HG02884 (cell line): ENCODE results near the gene HSPA12A.

ENCODE experiments used
- ATAC-seq: cut with Tn5 transposase; IDR thresholded peaks from one replicate; pipeline ENCODE4 v1.9.1; 2021; ENCODE audit warnings: mild to moderate bottlenecking, moderate library complexity; ENCODE audit not compliant: unreplicated experiment

Gene HSPA12A

DNA sequence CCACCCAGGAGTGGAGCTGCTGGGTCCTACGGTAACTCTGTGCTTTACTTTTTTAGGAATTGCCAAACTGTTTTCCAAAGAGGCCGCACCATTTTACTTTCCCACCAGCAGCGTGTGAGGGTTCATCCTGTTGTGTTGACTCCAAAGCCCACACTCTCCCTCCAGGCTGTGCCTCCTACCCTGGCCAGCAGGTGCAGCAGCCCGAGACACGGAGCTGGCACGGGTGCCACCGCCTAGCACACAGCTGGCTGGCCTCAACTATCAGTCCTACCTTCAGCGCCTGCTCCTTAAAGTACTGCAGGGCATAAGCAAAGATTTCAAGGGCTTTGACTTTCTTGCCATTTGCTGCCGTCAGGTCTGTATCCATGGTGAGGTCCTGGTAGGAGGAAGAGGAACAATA, 44.0 kb downstream of the HSPA12A start:
- no peak for ATAC-seq

DNA sequence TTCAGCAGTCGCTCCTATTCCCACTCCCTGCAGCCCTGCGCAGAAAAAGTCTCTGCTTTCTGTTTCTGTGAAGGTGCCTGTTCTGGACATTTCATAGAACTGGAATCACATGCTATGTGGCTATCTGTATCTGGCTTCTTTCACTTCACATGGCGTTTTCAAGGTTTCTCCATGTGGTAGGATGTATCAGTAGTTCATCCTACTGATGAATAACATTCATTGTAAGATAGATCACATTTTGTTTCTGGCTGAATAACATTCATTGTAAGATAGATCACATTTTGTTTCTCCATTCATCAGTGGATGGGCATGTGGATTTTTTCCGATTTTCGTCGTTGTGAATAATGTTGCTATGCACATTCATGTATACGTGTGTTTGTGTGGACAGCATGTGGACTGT, 44.5 kb downstream of the HSPA12A start:
- ATAC-seq, result no peak

DNA sequence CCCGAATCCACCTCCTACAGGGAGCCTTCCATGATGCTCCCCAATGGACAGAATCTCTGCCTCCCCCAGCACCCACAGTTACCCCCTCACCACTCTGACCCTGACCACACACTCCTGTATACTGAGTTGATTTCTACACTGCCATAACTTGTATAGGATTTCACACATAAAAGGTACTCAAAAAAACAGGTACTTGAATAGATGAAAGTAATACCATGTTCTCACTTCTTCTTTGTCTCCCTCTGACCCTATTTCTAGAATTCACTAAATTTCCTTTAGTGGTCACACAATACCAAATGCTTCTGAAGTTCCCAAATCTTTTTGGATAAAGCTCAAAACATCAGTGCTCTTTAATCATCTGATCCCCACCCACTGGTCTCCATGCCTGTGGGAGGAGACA, 45.4 kb downstream of the HSPA12A start:
- peak; percentile 88 for ATAC-seq

DNA sequence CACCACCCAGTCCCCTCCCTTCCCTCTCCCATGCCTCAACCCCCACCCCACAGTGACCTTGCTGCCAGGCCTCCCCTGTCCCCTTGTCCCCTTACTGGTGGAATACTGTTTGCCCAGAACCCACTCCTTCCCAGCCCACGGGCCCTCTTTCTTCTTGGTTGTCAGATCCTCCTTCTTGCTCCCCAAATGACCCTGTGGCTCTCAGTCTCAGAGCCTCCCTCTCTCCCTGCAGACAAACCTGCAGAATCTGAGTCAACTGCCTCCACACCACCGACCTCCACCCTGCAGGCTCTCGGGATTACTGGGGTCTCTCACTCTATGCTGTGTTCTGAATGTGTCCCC, 47.5 kb downstream of the HSPA12A start:
- no peak for ATAC-seq

DNA sequence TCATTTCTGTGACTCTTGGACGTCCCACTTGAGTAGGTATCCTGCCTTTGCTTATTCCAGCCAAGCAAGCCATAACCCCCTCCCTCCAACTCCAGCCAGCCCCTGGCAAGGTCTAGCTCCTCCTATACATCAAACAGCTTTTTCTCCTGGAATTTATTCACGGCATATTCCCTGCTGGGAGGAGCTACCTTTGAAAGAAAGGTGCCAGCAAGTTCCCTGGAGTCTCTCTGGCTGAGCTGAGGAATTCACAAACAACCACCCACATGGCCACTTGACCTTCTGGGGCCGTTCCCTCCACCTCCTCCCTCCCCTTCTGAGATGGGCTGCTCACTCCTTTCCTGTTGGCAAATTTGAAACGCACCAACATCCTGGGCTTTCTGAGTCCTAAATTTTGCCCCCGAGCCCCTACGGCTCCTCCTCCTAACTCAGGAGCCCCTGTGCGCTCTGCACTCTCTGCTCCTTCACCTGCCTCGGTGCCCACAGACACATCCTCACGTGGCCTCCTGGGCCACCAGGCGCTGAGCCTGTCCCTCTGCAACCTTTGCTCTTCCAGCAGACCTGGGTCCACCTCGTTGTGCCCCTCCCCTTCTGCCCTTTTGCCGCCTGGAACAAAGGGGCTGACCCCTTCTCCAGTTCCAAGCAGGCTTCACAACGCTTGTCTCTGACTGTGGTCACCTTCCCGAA, 48.0 kb downstream of the HSPA12A start:
- no peak for ATAC-seq

DNA sequence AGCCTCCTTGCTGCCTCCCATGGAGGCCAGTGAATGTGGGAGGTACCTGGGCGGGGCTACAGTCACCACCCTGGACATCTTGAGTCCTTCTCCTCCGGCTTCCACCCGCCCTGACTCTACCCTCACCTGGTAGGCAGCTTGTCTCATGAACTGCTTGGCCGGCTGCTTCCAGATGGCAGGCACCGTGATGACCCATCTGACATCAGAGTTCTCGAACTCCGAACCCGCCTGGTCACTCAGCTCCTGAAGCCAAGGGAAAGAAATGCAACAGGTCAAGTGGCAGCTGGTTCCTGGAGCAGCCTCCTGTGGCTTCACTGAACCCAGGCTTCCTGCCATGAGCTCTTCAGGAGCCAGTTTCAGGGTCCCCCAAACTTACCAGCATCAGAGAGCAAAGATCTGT, 50.1 kb downstream of the HSPA12A start:
- no peak for ATAC-seq

DNA sequence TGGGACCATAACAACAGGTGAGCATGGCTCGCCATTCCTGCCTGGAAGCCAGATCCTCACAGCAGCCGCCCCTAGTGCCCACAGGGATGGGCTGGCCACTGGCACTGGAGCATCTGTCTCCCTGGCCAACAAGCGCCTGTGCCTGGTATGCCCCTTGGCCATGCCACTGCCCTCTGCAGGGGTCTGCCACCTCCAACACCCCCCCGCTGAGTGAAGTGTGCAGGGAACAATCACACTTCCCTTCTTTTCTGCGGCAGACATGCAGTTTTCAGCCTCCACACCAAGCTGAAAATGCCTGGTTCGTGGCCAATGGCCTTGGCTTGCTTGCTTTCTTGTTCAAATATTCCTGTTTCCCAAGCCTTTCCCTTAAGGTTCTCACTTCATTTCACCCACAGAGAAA, 50.7 kb downstream of the HSPA12A start:
- no peak for ATAC-seq

DNA sequence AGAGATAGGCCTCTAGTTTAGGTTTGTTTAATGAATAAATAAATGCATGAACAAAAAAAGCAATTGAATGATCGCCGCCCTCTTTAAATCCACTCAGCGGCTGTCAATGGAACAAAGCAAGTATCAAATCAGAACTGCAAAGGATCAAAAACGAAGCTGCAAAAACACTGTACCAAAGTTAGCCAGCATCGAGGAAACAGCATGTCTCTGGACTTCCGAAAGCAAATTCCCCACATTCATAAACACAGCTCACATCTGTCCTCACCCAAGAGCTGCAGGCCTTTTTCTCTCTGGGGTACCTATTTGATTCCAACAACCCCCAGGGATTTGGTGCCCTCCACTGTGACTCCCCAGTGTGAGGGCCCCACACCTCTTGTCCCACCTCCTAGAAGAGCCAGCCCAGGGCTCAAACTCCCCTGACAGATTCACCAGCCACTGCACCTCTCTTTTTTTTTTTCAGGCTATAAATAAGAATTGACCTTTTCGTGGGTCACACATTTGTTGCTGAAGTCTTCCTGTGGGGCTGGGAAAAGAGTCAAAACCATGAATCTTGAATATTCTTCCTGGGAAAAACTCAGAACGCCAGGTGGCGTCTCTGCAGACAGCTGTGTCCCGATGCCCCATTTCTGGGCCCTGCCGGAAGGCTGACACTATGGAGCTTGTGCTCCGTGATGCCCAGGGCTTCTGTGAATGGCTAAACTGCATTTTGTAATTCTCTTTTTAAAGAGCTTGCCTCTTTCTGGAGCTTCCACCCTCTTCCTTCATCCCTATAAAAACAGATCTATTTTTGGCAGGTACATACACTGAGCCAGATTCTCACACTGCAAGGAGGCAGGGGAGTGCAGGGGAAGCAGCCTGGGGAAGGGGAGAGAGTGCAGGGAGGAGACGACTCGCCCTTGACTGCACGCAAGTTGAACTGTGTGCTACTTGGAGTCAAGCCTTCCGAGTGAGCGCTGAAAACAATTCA, 51.7 kb downstream of the HSPA12A start:
- no peak for ATAC-seq

DNA sequence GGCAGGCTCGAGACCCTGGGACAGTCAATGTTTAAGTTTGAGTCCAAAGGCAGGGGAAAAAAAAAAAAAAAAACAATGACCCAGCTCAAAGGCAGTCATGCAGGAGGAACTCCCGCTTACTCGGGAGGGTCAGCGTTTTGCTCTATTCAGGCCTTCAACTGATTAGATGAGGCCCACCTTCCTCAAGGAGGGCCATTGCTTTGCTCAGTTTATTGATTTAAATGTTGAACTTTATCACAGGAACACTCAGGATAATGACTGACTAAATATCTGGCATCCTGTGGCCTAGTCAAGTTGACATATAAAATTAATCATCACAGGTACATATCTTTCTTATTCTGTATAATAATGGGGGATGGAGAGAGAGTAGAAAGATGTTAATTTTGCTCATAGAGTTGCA, 52.6 kb downstream of the HSPA12A start:
- no peak for ATAC-seq

DNA sequence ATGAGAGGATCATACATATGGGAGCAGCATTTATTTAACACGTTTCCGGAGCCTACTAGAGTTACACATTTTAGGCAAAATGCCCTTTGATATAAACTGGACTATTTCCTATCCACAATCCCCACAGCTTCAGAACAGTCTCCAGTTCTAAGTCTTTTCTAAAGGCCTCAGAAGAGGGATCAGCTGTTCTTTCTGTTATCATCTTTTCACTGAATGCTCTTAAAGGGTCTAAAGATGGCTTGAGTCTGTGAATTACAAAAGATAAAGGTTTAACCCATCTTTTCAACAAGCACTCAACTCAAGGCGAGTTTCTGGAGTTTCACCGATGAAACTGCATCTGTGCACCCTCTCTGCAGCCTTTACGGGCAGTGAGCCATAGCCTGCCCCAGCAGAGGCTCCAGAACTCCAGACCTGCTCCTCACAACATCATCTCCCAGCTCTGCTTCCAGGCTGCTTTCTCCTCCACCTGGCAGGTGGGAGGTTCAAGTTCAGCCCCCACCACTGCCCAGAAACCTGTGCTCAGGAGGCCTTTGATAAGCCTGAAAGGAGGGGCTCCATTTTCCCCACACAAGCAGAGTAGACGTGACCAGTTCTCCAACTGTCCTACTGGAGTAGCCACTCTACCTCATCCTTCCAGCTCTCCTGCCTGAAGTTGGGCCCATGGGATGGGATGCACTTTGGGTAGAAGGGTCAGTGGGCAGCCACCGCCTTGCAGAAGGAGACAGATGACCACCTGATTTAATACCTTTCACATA, 53.4 kb downstream of the HSPA12A start:
- ATAC-seq, result no peak

DNA sequence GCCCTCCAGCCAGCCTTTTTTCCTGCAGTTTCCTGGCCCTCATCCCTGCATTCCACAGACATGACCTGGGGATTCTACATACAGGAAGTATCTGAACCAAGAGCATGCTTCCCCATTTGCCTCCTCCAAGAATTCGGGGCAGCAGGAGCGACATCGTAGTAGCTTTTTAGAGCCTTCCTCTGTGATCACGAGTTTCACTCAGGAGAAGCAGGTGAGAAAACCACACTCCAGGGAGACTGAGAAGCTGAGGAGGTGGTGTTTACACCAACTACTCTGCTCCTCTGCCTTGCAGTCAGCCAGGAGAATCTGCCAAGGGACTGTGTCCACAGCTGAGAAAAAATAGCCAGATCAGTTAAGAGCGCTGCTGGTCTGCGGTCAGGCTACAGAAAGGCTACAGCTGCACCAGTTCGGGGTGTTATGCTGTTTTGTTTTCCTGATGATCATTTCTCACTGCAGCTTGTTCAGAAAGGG, 54.1 kb downstream of the HSPA12A start:
- no peak for ATAC-seq

DNA sequence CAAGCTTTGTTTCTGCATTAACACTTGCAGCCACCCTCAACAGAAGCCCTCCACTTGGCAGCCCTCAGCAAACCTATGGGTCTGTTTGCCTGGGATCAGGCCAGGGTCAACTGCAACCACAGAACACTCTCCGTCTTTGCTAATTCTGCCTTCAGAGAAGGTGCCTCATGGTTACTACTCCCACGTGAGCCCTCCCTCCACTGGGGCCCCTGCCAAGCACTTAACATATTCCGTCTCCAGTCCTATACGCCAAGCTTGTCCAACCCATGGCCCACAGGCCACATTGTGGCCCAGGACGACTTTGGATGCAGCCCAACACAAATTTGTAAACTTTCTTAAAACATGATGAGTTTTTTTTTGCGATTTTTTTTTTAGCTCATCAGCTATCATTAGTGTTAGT, 54.7 kb downstream of the HSPA12A start:
- no peak for ATAC-seq

DNA sequence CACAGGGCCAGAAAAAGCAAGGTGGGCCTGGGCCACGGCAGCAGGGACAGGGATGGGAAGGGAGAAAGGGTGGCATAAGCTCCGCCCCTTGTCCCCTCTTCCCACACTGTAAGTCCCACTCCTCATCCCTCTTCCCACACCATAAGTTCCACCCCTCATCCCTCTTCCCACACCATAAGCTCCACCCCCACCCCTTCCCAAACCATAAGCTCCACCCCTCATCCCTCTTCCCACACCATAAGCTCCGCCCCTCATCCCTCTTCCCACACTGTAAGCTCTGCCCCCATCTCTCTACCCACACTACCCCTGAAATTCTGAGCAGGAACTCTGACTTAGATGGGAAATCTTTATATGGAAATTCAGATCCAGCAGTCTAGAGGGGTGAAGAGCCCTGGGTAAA, 55.7 kb downstream of the HSPA12A start:
- ATAC-seq, result no peak

DNA sequence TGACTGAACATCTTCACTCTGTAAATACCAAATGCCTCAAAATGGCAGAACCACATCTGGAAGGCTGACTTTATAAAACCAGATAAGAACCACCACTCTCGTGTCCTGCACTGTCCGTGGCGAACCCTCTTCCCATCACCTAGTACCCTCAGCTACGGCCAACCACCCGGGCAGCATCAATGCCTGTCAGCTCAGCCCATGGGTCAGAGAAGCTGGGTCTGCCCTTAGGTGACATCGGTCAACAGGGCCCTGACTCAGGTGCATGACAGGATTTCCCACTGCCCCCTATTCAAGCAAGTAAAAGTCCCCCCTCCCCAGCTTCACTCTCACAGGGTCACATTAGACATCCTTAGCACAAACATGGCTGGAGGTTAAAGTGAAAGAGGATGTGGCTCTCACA, 56.6 kb downstream of the HSPA12A start:
- ATAC-seq, result no peak

DNA sequence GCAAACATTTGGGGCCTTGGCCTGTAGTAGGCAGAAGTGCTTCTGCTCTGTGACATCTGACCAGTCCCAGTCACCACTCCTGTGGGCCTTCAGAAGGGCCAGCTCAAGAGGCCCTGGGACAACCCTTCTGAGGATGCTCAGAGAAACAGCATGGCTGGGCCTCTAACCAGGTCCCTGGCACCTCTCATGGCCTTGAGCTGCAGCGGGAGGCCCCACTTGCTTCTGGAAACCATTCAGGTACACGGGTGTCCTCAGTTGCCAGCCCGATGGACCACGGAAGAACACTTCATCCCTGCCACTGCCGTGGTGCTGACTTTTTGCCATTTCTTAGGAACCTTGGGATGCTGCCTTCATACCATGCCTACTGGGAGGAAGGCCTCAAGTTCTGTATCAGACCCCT, 57.6 kb downstream of the HSPA12A start:
- no peak for ATAC-seq

DNA sequence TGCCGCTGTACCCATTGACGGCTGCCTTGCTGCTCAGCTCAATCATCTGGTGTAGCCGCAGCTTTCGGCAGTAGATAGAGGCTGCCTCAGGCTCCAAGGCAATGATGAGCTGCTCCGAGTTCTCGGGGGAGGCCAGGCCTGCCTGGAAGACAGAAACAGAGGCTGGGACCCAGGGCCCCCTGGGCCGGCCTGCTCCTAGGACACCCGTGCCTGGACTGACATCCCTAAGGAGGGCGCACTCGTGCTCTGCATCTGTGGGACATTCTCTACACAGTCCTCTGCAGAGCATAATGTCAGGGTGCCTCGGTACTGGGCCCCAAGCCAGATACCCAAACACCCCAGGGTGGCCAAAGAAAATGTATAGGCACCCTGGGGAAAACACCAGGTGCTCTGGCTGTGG, 58.5 kb downstream of the HSPA12A start:
- no peak for ATAC-seq

DNA sequence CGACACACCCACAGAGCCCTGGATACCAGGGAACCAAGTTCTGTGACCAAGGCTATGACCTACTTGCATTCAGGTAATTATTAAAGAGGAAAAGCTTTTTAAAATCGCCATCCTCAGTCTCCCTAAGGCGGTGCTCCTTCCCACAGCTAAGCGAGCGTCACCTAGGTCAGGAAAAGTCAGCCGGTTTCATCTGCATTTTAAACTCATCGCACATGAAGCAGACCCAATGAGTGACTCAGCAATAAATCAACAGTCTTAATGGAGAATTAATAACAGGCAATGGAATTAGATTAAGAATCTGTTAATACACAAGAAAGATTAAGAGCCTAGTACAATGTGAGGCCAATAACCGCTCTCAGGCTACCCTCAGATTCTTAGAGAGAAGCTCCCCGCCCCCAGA, 59.2 kb downstream of the HSPA12A start:
- no peak for ATAC-seq

DNA sequence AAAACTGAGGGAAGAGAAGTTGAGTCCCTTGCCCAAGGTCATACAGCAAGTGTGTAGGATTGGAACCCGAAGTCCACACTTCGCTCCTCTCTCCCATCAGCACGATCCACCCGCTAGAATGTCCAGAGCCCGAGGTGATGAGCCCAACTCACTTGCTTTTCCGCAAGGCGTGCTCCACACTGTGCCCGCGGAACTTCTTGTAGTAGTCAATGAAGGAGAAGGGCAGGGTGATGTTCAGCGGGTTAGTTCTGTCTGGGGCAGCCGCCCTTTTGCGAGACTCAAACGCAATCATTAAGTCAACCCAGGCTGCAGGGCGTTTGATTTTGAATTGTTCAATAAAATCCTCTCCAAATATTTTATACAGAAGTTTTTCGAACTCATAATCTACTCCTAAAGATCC, 63.0 kb downstream of the HSPA12A start:
- ATAC-seq, result no peak

DNA sequence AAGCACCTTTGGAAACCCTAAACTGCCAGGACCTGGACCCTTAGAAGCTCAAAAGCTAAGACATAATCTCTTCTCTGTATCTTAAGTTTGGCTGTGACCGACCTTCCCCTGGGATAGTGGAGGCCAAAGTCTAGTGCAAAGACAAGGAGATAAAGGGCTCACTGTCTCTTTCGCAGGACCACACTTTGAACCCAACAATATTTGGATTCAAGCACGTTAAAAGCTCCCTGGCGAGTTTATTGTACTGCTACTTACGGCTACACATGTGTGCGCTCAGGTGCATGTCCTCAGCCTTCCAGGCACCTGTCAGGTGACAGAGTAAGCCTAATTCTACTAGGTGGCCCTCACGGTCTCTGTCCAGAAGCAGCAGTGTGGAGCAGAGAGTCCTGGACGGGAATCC, 65.7 kb downstream of the HSPA12A start:
- no peak for ATAC-seq

DNA sequence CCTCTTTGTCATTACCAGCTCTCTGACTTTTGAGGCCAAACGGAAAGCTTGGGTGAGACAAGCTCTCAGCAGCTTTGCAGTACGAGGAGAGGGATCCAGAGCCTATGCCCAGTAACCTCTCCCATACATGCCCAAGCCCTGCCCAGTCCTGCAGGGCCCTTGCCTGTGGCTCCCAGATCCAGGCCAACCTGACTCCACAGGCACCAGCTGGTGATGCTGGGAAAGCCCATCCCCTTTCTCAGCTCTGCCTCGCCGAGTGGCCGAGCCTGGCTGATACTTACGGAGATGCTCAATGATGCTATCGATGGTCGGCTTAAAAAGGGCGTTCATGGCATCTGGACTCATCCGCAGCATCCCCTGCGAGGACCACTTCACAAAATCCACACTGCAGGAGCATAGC, 66.2 kb downstream of the HSPA12A start:
- ATAC-seq, result no peak

DNA sequence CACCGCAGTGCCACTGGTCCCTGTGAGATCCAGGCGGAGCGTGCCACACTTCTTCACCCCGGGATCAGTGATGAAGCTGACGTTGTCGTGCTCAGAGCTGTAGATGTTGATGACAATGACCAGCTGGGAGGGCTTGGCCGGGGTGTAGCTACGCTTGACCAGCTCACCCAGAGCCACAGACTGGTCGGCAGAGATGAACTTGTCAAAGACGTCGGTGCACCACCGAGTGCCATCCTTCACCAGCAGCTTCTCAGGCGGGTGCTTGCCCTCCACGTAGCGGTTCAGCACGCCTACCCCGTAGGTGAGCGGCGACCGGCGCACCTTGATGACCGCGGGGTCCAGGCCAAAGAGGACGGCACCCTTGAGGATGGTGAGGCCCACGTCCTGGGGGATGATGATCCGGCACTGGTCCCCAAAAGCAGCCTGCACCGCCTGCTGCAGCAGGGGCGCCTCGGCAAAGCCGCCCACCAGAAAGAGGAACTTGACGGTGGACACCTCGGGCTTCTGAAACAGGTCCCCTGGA, 67.4 kb downstream of the HSPA12A start:
- ATAC-seq, result no peak
